HG02588 (cell line): Measurements from ENCODE around the gene FMO2.

Experiments used
- ATAC-seq: cut with Tn5 transposase; IDR thresholded peaks from one replicate; pipeline ENCODE4 v1.9.1; 2021; ENCODE audit warnings: mild to moderate bottlenecking, moderate library complexity; ENCODE audit not compliant: unreplicated experiment

The FMO2 gene

GRCh38 chr1:171173069-171173468, 12.0 kb upstream of the FMO2 start:
- ATAC-seq, result no peak

DNA sequence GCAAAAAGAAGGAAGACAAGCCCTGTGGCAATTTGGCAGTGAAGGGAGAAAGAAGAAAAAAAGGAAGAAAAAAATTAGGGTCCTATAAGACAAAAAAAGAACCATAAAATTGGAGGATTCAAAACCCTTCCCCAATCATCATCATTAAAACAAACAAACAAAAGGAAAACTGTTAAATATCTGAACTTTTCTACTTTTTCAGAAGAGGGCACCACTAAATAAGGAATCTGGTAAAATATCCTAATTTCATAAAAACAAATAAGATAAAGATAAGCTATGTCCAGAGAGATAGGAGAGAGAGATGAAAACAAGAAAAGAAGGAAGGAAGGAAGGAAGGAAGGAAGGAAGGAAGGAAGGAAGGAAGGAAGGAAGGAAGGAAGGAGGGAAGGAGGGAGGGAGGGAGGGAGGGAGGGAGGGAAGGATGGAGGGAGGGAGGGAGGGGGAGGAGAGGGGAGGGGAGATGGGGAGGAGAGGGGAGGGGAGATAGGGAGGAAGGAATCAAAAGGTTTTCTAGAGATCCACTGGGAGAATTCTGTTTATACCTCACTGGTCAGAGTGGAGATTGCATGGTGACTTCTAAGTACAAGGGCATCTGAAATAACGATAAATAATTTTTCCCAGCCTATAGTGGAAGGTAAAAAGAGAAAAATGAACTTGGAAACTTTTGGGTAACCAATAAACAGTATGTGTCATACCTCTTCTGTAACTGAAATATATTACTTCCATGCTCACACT, 10.4 kb upstream of the FMO2 start:
- no peak for ATAC-seq

DNA sequence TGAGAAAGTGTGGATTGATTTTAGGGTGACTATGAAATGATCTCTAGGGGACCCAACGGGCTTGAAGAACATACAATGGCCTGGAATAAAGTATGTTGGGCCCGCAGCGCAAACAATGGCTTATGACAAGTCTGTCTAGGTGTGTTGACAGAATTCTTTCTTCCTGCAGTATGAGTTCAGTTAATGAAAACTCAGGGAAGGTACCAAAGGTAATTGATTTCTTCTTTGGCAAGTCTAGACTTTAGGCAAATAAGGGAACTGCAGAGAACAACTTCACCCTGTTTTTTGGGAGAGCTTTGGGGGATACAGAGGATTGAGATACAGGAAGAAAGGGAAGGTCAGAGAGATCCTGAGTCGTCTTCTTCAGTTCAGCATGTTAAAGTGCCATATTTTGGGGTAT, 7.8 kb upstream of the FMO2 start:
- ATAC-seq, result no peak

GRCh38 chr1:171179318-171180227, 5.5 kb upstream of the FMO2 start:
- ATAC-seq, result no peak

DNA sequence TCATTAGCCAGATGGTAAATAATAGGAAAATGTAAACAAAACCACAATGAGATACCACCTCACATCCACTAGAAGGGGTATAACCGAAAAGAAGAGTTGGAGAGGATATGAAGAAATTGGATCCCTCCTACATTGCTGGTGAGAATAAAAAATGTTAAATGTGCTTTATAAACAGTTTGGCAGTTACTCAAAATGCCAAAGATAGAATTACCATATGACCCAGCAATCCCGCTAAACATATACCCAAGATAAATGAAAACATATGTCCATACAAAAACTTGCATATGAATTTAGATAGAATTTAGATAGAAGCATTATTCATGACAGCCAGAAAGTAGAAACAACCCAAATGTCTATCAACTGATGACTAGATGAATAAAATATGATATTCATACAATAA, 4.4 kb upstream of the FMO2 start:
- no peak for ATAC-seq

- no peak for ATAC-seq
Measured at GRCh38 chr1:171188388-171189266, 3.5 kb downstream of the FMO2 start.

DNA sequence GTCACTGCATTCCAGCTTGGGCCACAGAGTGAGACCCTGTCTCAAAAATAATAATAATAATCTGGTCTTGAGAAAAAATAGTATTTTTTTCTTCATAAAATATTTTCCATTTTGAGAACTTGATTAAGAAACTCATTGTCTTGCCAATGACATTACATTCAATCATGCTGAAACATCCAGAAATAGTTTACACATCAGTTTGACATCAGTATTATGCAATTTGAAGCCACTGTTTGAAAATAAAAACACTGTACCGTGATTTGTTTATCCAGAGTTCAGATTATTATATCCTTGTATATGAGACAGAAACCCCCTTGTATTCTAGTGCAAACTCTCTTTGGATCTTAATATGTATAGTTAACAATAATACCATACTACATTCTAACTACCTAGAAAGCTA, 6.9 kb downstream of the FMO2 start:
- no peak for ATAC-seq

DNA sequence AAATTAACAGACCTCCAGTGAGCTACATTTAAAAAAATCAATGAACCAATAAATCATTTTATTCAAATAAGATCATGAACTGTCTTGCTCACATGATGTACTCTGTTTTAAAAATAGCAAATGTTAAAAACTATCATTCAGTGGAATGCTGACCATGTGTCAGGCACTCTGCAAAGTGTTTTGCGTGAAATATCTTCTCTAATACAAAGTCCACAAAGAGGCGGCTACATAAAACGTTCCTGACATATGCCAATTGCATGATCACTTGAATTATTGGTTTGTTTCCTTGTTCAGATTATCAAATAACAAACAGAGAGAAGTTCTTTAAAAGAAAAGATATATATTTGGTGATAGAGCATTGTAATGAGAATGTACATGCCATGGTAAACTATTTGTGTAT, 10.7 kb downstream of the FMO2 start:
- no peak for ATAC-seq

GRCh38 chr1:171196351-171196750, 11.3 kb downstream of the FMO2 start:
- no peak for ATAC-seq

GRCh38 chr1:171198081-171198480, 13.0 kb downstream of the FMO2 start:
- ATAC-seq, result no peak

DNA sequence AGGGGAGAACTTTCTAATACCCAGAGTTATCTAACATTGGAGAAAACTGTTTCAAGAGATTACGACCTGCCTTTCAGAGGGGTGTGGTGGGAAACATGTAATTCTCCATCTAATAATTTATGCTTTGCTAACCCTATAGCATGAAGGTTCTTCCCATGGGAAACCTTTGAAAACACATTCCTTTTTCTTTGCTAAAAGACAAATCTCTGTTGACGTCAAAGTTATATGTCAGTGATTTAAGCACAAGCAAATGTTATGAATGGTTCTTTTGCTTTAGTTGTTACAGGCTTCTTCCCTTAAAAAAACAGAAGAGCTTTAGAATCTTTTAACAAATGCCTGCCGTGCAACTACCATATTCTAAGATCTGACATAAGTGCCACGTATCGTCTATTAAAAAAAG, 19.2 kb downstream of the FMO2 start:
- no peak for ATAC-seq

DNA sequence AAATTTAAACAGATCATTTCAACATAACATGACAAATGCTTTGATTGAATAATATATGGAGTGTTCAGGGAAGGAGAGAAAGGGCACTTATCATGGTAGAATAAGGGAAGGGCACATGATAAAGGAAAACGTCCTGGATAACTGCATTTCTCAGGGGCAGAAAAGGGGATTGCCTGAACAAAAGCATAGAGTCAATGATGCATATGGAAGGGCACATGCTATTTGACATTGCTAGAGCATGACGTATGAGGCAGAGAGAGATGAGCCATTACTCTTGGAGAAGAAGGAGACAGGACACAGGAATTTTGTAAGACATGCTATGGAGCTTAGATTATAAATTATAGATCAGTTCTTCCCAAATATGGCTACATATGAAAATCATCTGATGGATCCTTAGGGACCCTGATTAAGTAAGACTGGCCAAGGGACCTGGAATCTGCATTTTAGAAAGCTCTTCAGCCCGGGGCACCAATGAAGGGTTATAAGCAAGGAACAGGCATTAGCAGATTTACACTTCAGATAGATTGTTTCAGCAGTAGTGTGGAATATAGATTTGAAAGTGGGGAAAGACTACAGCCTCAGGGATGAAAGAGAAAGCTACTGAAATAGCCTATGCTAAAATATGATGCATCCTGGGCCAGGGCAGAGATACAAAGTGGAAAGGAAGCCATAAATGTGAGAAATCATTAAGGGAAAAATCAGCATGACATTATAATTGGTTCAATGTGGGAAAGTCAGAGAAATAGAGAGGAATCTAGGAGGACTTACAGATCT, 21.3 kb downstream of the FMO2 start:
- ATAC-seq, result no peak

DNA sequence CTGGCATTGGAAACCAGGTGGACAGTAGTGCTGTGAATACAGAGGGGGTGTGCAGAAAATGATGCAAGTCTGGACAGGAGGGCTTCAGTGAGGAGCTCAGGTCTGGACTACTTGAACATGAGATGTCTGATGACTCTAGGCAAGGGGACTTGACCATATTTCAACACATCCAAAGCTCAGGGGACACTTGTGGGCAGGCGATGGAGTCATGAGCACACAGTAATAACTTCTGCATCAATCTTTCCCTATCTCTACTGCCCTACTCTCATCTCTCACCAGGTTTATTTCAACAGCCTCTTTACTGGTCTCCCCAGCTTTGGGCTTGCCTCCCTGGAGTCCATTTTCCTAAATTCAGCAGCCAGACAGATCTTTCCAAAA, 21.9 kb downstream of the FMO2 start:
- no peak for ATAC-seq

GRCh38 chr1:171207377-171207776, 22.3 kb downstream of the FMO2 start:
- ATAC-seq, result no peak

DNA sequence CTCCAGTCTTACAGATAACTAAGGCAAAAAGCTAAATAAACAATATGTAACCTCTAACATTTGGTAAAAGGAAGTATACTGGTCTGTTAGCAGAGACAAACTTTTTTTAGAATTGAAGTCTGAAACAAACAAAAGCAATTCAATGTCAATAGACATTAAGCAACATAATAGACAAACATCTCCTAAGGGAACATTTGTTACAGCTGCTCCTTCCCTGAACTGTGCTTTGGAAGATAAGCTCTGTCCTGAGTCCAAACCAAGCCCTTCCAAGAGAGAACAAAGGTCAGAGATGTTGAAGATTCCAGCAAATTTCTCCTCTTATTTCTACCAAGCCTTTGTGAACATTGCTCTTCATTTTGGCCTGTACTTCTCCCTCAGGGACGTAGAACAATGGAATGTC, 25.3 kb downstream of the FMO2 start:
- no peak for ATAC-seq

DNA sequence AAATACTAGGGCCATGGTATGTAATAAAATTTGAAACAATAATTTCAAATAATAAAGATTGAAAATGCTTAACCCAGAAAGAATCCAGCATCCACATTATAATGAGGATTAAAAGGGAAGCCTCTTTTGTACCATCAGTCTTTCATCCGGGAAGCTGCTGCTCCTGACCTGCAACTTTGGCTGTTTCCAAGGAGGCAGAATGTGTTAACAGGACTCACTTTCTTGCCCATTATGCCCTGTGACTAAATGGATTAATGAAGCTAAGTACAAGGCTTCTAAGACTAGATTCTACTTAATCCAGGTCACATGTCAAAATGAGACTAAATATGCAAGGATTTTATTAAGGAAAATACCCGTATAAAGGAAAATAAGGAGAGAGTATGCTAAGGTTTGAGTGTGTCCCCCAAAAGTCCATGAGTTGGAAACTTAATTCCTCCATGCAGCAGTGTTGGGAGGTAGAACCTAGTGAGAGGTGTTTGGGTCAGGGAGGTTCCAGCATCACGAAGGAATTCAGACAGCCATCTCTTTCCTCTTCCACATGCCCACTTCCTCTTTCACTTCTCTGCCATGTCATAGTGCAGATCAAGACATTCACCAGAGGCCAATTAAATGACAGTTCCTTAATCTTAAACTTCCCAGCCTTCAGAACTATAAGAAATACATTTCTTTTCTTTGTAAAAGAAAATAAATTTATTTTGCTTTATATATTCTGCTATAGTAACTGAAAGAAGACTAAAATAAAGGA, 27.7 kb downstream of the FMO2 start:
- ATAC-seq, result no peak

- ATAC-seq, result no peak
Measured at GRCh38 chr1:171213559-171214454, 28.7 kb downstream of the FMO2 start.

DNA sequence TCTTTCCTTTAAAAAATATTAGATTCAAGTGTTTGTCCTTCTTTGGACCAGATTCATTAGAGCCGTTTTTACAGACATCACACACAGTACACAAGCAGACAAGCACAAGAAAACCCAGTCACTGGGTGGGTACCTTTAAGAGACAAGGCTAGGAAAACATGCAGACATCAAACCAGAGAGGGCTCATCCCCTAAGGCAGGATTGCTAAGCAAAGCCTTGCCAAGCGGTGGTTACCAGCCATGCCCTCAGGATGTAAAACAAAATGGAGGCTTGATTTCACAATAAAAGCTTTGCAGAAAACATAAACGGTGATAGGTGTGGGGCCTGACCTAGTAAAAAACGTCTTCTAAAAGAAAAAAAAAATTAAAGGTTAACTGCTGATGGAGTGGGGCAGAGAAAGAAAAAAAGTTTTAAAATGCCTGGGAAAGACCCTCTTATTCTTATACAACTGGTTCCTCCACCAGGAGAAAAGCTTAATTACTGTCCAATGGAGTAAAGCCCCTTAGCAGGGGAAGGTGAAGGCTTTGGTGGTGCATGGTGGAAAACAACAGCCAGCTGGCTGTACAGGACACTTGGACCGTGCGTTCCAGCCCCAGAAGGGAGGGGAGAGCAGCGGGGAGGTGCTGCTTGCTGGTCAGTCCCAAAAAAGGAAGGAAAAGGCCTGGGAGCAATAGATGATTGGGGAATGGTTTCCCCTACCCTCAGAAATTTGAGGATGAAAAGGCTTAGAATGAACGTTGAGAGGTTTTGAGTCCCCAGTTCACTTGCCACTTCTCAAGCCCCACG, 32.8 kb downstream of the FMO2 start:
- ATAC-seq, result no peak
